Measurements from ENCODE around the gene LRTM1. TPM values are rescaled to one million over a fixed set of nuclear protein-coding genes. Genes with fewer than 3 reads are reported as not detected.

The LRTM1 gene
- total RNA-seq, 6 experiments from 2014 or later, result not detected

- DNase-seq, result peak; percentile 57
- peak overlapping the region; percentile 55 for H3K27ac Mint-ChIP-seq
- H3K4me3 Mint-ChIP-seq, result peak overlapping the region; percentile 33
- H3K4me1 Mint-ChIP-seq (ENCODE audit: low read depth), result peaks cover 75% of the 10 kb centered on the region
- no peaks in the 10 kb centered on the region for H3K36me3 Mint-ChIP-seq (ENCODE audit: low read depth)
- no peak for TF ChIP-seq CTCF (IDR thresholded peaks at IDR 0.05)
- no peaks in the 10 kb centered on the region for H3K9me3 Mint-ChIP-seq
- no peaks in the 10 kb centered on the region for H3K27me3 Mint-ChIP-seq (ENCODE audit: insufficient read depth)
These were observed 30.7 kb downstream of the LRTM1 start for GRCh38 chr3:54897028-54897711.

DNA sequence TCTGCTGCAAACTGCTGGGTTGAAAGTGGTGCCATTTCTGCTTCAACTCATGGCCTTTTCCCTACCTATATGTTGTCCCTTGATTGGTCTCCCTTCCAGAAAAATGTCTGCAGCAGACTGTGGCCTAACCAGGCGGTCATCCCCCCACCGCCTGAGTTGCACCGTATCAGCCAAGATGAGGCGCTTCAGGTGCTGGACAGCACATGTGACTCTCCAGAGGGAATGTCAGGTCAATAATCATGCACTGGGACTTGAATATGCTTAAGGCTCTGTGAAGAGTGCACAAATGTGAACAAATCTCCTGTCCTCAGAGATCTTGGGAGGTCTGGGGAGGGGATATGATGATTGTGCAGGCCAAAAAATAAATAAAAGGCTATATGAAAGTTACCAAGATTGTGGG lies 32.2 kb downstream of the LRTM1 start:
- no peaks in the 10 kb centered on the region for H3K36me3 Mint-ChIP-seq (ENCODE audit: low read depth)
- H3K4me1 Mint-ChIP-seq (ENCODE audit: low read depth), result peaks cover 75% of the 10 kb centered on the region
- no peak for DNase-seq
- no peak overlapping the region for H3K4me3 Mint-ChIP-seq
- no peak for TF ChIP-seq CTCF (IDR thresholded peaks at IDR 0.05)
- H3K9me3 Mint-ChIP-seq, result no peaks in the 10 kb centered on the region
- H3K27me3 Mint-ChIP-seq (ENCODE audit: insufficient read depth), result no peaks in the 10 kb centered on the region
- no peak overlapping the region for H3K27ac Mint-ChIP-seq

DNA sequence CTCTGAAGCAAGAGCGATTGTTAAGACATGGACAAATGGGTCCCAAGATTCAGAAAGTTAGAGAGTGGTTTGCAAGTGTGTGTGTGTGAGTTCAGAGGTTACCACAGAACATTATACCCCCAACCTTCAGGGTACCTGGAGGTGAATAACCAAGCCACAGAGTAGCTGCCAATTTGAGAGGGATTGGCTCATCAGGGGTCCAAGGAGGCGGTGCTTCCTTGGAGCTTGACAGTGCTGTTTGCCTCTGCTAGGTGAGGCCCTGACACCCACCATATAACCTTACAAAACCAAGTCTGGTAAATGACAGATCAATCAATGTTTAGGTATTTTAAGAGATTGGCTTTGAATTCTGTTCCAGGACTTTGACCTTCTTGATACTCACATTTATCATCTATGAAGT lies 35.7 kb downstream of the LRTM1 start:
- no peaks in the 10 kb centered on the region for H3K27me3 Mint-ChIP-seq (ENCODE audit: insufficient read depth)
- no peak for DNase-seq
- H3K4me1 Mint-ChIP-seq (ENCODE audit: low read depth), result peaks cover 67% of the 10 kb centered on the region
- no peaks in the 10 kb centered on the region for H3K9me3 Mint-ChIP-seq
- H3K4me3 Mint-ChIP-seq, result peak overlapping the region; percentile 52
- H3K27ac Mint-ChIP-seq, result peak overlapping the region; percentile 76
- TF ChIP-seq CTCF (IDR thresholded peaks at IDR 0.05), result no peak
- no peaks in the 10 kb centered on the region; the same call in 1 of the 2 replicates for H3K36me3 Mint-ChIP-seq (ENCODE audit: low read depth)

- peak; percentile 98 for DNase-seq
- H3K36me3 Mint-ChIP-seq (ENCODE audit: low read depth), result no peaks in the 10 kb centered on the region; the same call in 1 of the 2 replicates
- H3K4me1 Mint-ChIP-seq (ENCODE audit: low read depth), result peaks cover 60% of the 10 kb centered on the region
- TF ChIP-seq CTCF (IDR thresholded peaks at IDR 0.05), result peak; percentile 76
- no peaks in the 10 kb centered on the region for H3K9me3 Mint-ChIP-seq
- peak overlapping the region; percentile 76 for H3K27ac Mint-ChIP-seq
- peak overlapping the region; percentile 52 for H3K4me3 Mint-ChIP-seq
- no peaks in the 10 kb centered on the region for H3K27me3 Mint-ChIP-seq (ENCODE audit: insufficient read depth)
These were observed 36.3 kb downstream of the LRTM1 start for GRCh38 chr3:54891540-54891897.

- Mint-ChIP-seq H3K36me3 (ENCODE audit: low read depth) (no peaks in the 10 kb centered on the region; the same call in 1 of the 2 replicates), H3K27ac (no peak overlapping the region), H3K27me3 (ENCODE audit: insufficient read depth) (no peaks in the 10 kb centered on the region), H3K9me3 (no peaks in the 10 kb centered on the region), H3K4me1 (ENCODE audit: low read depth) (peaks cover 46% of the 10 kb centered on the region), H3K4me3 (no peak overlapping the region)
- DNase-seq, result no peak
- no peak for TF ChIP-seq CTCF (IDR thresholded peaks at IDR 0.05)
These were observed 38.1 kb downstream of the LRTM1 start for GRCh38 chr3:54889731-54890130.
